Right lobe of liver (tissue), 4 donors: ENCODE results near the gene AICDA.

Source experiments
- CTCF ChIP-seq, 4 donors: fragments of 200-600 bp in 3 of 4; fragments of 450-650 bp in 1 of 4; IDR thresholded peaks; one replicate each; pipeline versions ENCODE4 v1.5.1 to v1.8.0; 2016 to 2022; ENCODE audit warnings: antibody characterized with exemption in 4 of 4, mild to moderate bottlenecking in 2 of 4
- POLR2A ChIP-seq: fragments of 450-650 bp; IDR thresholded peaks from one replicate; pipeline ENCODE4 v1.6.1; 2017; ENCODE audit warnings: antibody characterized with exemption, mild to moderate bottlenecking
- donor health status: DM: no; HTN: no; CAD: no.
- donor health status: DM: no; HTN: no; CAD: no.
- donor health status: DM: no; HTN: yes; CAD: no.

GRCh38 chr12:8561011-8561410 is 51.6 kb downstream of the AICDA start:
- TF ChIP-seq CTCF (IDR thresholded peaks at IDR 0.05), result no peak
- TF ChIP-seq POLR2A, result no peak
